Limb (tissue), 2 donors: ENCODE data around the gene UPK1A.
"Not testable (repeated sequence)": the region's sequence is repeated elsewhere in the genome, so short reads cannot be mapped to it uniquely, and the experiment has no call there.

Source experiments
- DNase-seq, 2 donors: peaks; one replicate each; pipeline ENCODE4 v3.0.0-alpha.2; 2016; ENCODE audit errors: extremely low spot score in 2 of 2

UPK1A gene

DNA sequence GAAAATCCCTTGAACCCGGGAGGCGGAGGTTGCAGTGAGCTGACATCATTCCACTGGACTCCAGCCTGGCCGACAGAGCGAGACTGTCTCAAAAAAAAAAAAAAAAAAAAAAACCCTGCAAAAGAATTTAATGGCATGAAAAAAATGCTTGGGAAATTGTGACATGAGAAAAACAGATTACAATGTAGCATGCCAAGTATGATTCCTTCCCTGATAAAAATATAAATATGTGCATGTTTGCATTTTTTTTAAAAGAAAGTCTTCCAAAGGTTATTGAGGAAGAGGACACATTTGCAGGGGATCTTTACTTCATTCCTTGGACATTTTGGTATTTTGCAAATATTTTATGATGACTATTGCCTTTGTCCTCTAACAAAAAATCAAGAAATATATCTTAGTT lies 23.5 kb downstream of the UPK1A start:
- no peak for DNase-seq

GRCh38 chr19:35691106-35691505 lies 24.8 kb downstream of the UPK1A start:
- DNase-seq = not testable (repeated sequence)

- DNase-seq = no peak
These were observed 25.7 kb downstream of the UPK1A start for GRCh38 chr19:35692010-35692409.

DNA sequence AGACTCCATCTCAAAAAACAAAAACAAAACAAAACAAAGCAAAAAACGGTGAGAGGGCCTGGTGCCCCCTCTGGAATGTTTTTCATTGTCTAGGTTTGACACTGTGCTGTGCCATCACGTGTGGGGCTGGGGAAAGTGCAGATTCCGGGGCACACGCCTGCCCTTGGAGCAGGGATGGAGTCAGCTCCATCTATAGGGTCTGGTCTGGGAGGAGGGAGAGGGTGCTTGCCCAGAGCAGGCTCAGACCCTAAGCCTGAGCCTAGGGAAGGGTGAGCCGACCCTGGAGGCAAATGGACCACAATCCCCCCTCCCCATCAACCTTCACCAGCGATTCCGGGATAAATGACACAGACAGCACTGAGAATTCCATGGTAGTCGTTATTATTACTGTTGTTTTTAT lies 27.1 kb downstream of the UPK1A start:
- DNase-seq = no peak

DNA sequence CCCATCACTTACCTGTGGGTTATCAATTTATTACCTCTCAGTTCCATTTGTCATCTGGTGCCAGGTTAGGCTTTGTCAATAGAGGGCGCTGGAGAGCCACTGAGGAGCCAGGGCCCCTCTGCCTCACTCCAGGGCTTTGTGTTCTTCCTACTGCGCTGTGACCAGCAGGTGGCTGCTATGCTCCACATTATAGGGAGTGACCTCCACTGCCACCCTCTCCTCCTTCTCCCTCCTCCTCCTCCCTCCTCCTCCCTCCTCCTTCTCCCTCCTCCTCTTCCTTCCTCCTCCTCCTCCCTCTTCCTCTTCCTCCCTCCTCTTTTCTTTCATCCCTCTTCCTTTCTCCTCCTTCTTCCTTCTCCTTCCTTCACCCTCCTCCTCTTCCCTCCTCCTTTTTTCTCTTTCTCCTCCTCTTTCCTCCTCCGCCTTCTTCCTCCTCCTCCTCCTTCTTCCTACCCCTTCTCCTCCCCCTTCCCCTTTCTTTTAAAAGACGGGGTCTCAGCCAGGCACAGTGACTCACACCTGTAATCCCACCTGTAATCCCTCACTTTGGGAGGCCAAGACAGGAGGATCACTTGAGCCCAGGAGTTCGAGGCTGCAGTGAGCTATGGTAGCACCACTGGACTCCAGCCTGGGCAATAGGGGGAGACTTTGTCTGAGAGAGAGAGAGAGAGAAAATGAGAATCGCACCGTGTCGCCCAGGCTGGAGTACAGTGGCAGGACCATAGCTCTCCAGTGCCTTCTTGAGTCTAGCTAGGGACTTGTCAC lies 27.7 kb downstream of the UPK1A start:
- peak; percentile 81 to 83 for DNase-seq

GRCh38 chr19:35695895-35696422 lies 29.6 kb downstream of the UPK1A start:
- DNase-seq = no peak

DNA sequence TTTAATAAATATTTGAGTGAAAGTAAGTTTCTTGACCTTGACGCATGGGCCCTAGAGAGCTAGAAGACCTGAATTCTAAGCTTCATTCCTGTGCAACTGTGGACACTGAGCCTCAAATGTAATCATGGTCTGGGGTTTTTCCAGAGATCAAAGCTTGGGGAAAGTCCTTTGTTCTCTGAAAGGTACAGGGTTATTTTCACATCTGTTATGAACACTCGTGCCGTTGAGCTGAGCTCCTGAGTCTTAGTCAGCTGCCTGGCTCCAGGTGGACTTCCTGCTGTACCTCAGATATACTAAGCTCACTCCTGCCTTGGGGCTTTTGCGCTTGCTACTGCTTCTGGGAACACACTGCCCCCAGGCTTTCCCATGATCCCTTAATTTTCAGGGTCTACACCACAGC lies 30.5 kb downstream of the UPK1A start:
- DNase-seq = no peak

DNA sequence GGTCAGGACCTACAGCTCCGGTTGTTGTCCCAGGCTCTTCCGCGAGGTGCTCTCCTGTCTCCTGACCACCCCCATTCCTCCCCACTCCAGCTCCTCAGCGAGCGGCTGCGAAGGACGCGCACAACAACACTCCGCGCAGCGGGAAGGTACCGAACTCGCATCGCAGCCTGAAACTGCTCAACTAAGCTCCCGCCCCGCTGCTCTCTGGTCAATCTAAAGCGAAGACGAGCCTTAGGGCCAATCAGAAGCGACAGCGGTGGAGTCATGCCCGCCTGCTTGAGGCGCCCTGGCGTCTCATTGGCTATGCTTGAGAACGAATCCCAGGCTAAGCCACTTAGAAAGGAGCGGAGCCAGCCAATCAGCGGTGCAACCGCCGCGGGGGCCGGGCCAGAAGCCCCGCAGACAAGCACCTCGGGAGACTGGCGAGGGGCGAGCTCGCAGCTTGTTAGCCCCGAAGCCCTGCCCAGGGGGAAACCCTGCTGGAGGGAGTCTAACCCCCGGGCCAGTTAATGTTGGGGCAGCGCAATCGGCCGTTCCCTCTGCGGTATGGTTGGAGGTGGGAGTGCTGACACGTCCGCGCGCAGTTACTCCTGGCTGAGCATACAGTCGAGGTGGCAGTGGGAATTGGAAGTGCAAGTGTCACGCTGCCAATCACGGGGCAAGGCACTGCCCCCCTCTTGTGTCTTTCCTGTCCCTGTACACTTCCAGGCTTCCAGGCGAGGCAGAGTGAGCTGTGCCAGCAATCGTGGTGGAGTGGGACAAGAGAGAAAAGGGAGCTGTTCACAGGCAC lies 36.1 kb downstream of the UPK1A start:
- DNase-seq = peak; percentile 91 to 97

DNA sequence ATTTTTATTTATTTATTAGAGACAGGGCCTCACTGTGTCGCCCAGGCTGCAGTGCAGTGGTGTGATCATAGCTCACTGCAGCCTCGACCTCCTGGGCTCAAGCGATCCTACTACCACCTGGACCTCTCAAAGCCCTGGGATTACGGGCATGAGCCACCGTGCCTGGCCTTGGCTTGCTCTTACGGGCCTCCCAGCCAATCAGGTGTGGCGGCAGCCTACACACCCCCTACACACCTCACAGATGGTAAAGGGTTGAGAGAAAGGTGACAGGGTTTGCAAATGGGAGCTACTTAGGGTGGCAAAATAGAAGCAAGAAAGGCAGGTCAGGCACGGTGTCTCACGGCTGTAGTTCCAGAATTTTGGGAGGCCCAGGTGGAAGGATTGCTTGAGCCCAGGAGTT lies 37.0 kb downstream of the UPK1A start:
- no peak for DNase-seq

DNA sequence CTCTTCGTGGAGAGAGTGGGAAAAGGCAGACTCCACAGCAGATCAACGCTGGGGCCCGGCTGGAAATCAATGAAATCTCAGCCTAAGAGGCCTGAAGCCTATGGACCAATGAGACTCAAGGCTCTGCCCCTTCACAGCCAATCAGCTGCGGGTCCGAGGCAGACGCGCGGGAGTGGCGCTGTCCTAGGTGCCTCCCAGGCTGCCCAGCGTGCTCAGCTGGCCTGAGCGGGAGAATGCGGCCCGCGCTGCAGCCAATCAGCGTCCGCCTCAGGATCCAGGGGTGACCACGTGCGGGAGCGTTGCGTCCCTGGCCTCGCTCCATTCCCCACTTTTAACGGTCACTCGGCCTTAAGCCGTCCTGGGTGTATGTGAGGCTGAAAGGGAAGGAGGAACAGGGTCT lies 37.9 kb downstream of the UPK1A start, which contains the start of gene ZBTB32:
TSS of gene ZBTB32 (plus strand) at position 341 of the 400 bp plus-strand sequence. CDS start 10,069 bp downstream, outside the sequence.
- DNase-seq = no peak

GRCh38 chr19:35708391-35708790 lies 42.1 kb downstream of the UPK1A start:
- DNase-seq = no peak

DNA sequence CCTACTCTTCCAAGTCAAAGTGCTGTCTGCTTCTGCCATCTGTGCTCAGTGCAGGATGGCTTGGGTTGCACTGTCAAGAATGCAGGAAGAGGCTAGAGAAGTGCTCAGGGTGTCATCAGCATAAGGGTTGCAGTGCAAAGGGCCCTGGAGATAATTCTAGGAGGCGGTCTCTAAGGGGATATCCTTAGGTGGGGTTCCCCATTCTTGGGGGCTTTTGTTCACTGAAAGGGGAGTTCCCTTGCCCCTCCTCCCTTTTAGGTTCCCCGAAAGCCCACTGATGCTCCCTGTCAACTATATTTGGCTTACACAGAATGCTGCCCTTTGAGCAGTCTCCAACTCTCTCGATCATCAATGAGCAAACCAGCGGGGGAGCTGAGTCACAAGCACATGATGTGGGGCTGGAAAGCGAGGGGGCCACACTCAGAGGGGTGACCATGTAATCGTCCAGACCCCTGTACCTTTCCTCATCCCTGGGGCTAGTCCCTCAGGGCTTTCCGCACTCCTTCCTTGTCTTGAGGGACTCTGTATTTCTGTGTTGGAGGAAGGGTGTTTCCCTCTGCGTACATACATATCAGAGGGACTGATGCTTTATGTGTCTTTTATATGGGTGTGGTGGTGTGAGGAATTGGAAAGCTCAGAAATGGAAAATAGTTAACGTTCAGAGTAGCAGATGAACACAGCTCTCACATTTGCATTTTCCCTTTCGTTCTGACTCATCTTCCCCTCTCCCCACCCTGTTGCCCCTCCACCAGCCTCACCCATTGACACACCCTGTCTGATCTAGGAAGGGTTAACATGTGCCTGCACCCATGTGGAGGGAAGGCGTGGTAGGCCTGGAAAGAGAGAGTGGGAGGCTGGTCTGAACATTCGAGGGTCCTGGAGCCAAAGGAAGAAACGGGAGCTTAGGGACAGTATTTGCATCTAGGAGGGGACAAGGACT lies 44.7 kb downstream of the UPK1A start:
- DNase-seq = no peak

GRCh38 chr19:35712567-35713505 lies 46.5 kb downstream of the UPK1A start:
- no peak for DNase-seq

GRCh38 chr19:35713506-35713850 lies 47.2 kb downstream of the UPK1A start:
- no peak for DNase-seq

GRCh38 chr19:35713904-35714495 lies 47.7 kb downstream of the UPK1A start:
- no peak for DNase-seq

- DNase-seq = peak in 1 of 2 donors; percentile 18
These were observed 48.5 kb downstream of the UPK1A start for GRCh38 chr19:35714601-35715354.

GRCh38 chr19:35715355-35715809 lies 49.1 kb downstream of the UPK1A start:
- peak in 1 of 2 donors; percentile 42 for DNase-seq

GRCh38 chr19:35715981-35716800 lies 49.9 kb downstream of the UPK1A start:
- DNase-seq = no peak
